Fibroblast of peridontal ligament (primary cell): ENCODE results near the gene SFXN5.

Experiments used
- DNase-seq: peaks from one replicate; pipeline ENCODE4 v3.0.0-alpha.2; 2010; ENCODE audit errors: extremely low read depth

SFXN5 gene

GRCh38 chr2:72943540-72944395 is 127.7 kb downstream of the SFXN5 start:
- DNase-seq = no peak

DNA sequence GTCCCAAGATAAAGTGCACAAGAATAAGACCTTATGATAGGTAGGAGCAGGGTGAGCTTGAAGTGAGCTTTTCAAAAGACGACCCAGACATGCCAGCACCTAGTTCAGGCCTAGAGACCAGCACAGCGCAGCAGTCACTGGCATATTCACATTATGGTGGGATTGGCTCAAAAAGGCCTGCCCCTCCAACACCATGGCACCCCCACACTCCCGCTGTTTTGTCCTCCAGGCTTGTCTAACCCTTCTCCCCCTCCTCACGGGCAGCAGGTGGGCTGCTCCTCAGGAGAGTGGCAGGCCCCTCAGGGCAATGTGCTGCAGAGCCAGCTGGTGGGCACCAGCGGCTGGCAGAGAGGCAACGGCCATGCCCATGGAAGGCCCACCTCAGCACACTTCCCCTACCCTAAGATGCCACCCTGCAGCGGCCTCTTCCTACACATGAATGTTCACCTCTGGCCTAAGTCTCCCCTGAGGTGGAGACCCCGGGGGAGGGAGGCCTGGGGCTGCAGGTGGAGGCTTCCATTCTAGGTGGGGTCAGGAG is 128.6 kb downstream of the SFXN5 start:
- no peak for DNase-seq

DNA sequence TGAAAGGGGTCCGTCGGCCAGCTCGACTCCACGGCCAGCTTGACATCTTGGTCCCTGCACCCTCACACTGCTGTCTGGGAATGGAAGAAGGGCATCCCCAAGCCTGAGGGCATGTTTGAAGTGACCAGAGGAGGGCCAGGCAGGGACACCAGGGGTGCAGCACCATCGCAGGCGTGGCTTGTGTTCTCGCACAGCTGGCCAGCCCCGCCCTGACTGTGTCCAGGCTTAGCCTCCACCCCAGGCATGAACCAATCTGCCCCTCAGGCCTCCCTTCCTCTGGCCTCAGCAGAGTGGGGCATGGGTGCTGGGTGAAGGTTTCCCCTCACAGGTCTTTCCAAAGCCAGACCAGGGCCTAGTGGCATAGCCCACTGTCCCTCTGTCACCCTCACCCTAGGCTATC is 129.2 kb downstream of the SFXN5 start:
- DNase-seq = no peak

GRCh38 chr2:72940786-72941185 is 130.7 kb downstream of the SFXN5 start:
- peak; percentile 40 for DNase-seq

DNA sequence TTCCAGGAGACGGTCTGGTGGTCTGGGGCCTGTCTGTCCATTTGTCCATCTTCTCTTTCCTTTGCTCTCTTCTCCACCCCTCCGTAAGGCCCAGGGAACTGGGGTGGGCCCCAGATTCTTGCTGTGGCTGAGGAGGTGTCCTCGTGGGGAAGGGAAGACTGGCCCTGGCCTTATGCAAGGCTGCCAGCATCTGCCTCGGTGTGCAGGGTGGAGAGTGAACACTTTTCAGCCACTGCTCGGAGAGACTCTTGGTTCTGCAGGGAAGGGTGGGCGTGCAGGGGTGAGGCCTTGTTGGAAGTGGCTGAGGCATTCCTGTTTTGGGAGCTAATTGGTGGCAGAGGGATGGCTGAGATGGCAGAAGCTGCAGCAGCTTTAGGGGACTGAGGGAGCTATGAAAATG is 131.2 kb downstream of the SFXN5 start:
- DNase-seq = no peak

GRCh38 chr2:72938455-72938854 is 133.1 kb downstream of the SFXN5 start:
- no peak for DNase-seq

DNA sequence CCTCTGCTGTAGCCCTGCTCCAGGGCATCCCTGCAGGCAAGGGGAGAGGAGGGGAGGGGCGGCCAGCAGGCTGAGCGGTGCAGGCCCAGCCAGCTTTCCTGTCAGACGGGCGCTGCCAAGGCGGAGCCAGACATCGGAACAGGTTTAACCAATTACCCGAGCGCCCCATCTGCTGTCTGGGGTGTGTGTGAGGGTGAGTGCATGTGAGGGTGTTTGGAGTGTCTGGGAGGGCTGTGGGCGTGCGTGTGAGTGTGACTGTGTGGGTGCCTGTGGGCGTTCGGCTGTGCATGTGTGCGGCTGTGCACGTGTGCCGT is 134.2 kb downstream of the SFXN5 start:
- no peak for DNase-seq

GRCh38 chr2:72936660-72937355 is 134.7 kb downstream of the SFXN5 start:
- no peak for DNase-seq

GRCh38 chr2:72935611-72935957 is 135.9 kb downstream of the SFXN5 start:
- DNase-seq = no peak

GRCh38 chr2:72934683-72935610 is 136.6 kb downstream of the SFXN5 start:
- DNase-seq = no peak

- DNase-seq = no peak
Measured at GRCh38 chr2:72933646-72934151, 137.8 kb downstream of the SFXN5 start.

GRCh38 chr2:72933207-72933606 is 138.3 kb downstream of the SFXN5 start:
- no peak for DNase-seq

GRCh38 chr2:72932805-72933204 is 138.7 kb downstream of the SFXN5 start:
- DNase-seq = no peak

- peak; percentile 22 for DNase-seq
Measured at GRCh38 chr2:72932045-72932740, 139.3 kb downstream of the SFXN5 start.

- DNase-seq = no peak
Measured at GRCh38 chr2:72931280-72931910, 140.1 kb downstream of the SFXN5 start.

- no peak for DNase-seq
Measured at GRCh38 chr2:72929010-72929409, 142.5 kb downstream of the SFXN5 start.

DNA sequence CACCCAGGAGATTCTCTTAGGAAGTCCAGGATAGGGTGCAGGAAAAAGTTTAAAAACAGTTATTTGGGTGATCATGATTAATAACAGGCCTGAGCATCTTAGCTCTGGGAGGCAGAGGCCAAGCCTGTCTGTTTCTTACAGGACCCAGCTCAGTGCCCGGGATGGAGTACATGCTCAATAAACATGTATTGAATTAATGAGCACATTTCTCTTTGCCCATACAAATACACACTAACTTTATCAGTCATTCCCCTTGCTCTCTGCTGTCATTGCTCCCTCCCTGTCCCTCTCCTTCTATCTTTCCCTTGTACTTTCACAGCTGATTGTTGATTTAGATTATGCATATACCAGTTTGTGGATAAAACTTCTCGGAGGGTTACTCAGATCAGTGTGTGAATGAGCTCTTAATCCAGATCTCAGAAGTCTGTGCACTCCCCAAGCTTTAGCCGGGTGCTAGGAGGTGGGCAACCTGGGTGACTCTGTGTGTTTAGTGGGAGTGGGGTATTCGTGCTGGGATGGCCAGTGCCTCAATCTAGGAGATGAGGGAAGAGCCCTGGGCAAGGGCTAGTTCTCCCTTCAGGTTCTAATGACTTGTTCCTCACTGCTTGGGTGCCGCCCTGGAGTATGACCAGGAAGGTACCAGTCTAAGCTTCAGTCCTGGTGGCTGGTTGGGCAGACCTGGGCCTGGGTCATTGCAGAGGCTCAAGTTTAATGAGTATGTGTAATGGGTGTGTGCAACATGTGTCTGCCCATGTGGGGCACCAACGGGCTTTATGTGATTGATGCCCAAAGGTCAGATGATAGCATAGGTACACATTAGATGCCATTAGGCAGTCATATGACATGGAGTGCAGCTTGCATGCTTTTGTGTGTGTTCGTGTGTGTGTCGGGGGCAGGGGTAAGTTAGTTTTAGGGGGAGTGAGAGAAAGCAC is 143.6 kb downstream of the SFXN5 start:
- DNase-seq = no peak

GRCh38 chr2:72926811-72927465 is 144.6 kb downstream of the SFXN5 start:
- no peak for DNase-seq

GRCh38 chr2:72926368-72926767 is 145.1 kb downstream of the SFXN5 start:
- DNase-seq = no peak
